HEK293T (cell line): ENCODE data around the gene EIF1.
"Not testable (repeated sequence)": the region's sequence is repeated elsewhere in the genome, so short reads cannot be mapped to it uniquely, and the experiment has no call there.

ENCODE experiments used
- CTCF ChIA-PET: fragments of 350-600 bp; formaldehyde crosslinking; extraction: SDS; loops from one replicate; lab custom pipeline; 2021; ENCODE audit warnings: antibody characterized with exemption, inconsistent platforms; lab: Yijun Ruan, JAX
- POLR2A ChIA-PET: fragments of 350-600 bp; formaldehyde crosslinking; extraction: SDS; loops from one replicate; lab custom pipeline; 2020; ENCODE audit warnings: antibody characterized with exemption, inconsistent platforms; lab: Yijun Ruan, JAX
- DNase-seq: peaks from one replicate; pipeline ENCODE4 v3.0.0; 2012; ENCODE audit warnings: mixed read lengths; ENCODE audit errors: extremely low spot score
- ARNT ChIP-seq: fragments of 450-650 bp; IDR thresholded peaks from 2 replicates; pipeline ENCODE4 v1.6.1; 2017; ENCODE audit warnings: mild to moderate bottlenecking
- BHLHE40 ChIP-seq: fragments of 450-650 bp; IDR thresholded peaks from 2 replicates; pipeline ENCODE4 v1.6.1; 2016; ENCODE audit warnings: mild to moderate bottlenecking, moderate library complexity, borderline replicate concordance
- CTBP1 ChIP-seq: fragments of 450-650 bp; IDR thresholded peaks from 2 replicates; pipeline ENCODE4 v1.6.1; 2016; ENCODE audit warnings: borderline replicate concordance
- ELF4 ChIP-seq: fragments of 450-650 bp; IDR thresholded peaks from 2 replicates; pipeline ENCODE4 v1.6.1; 2017; ENCODE audit warnings: antibody characterized with exemption
- FOXA1 ChIP-seq: fragments of 450-650 bp; IDR thresholded peaks from 2 replicates; pipeline ENCODE4 v1.6.1; 2016; ENCODE audit warnings: mild to moderate bottlenecking
- FOXK2 ChIP-seq: fragments of 450-650 bp; IDR thresholded peaks from 2 replicates; pipeline ENCODE4 v1.6.1; 2016; ENCODE audit warnings: mild to moderate bottlenecking
- FOXM1 ChIP-seq: fragments of 450-650 bp; IDR thresholded peaks from 2 replicates; pipeline ENCODE4 v1.6.1; 2017; ENCODE audit warnings: mild to moderate bottlenecking, borderline replicate concordance
- HDGF ChIP-seq: fragments of 450-650 bp; IDR thresholded peaks from 2 replicates; pipeline ENCODE4 v1.6.1; 2017; ENCODE audit warnings: antibody characterized with exemption, borderline replicate concordance
- L3MBTL2 ChIP-seq: fragments of 450-650 bp; conservative IDR thresholded peaks from 2 replicates; pipeline ENCODE4 v1.6.1; 2016; ENCODE audit warnings: mild to moderate bottlenecking
- LEF1 ChIP-seq: fragments of 450-650 bp; IDR thresholded peaks from 2 replicates; pipeline ENCODE4 v1.6.1; 2017; ENCODE audit warnings: mild to moderate bottlenecking, borderline replicate concordance
- NFRKB ChIP-seq: fragments of 450-650 bp; IDR thresholded peaks from 2 replicates; pipeline ENCODE4 v1.6.1; 2016; ENCODE audit warnings: mild to moderate bottlenecking, moderate library complexity
- PKNOX1 ChIP-seq: fragments of 450-650 bp; IDR thresholded peaks from 2 replicates; pipeline ENCODE4 v1.6.1; 2016
- SP1 ChIP-seq: fragments of 450-650 bp; IDR thresholded peaks from 2 replicates; pipeline ENCODE4 v1.6.1; 2017
- SUZ12 ChIP-seq: fragments of 450-650 bp; IDR thresholded peaks from 2 replicates; pipeline ENCODE4 v1.6.1; 2016; ENCODE audit warnings: mild to moderate bottlenecking
- TARDBP ChIP-seq: fragments of 450-650 bp; IDR thresholded peaks from 2 replicates; pipeline ENCODE4 v1.6.1; 2016
- ZNF384 ChIP-seq: fragments of 450-650 bp; IDR thresholded peaks from 2 replicates; pipeline ENCODE4 v1.6.1; 2016

Gene EIF1

GRCh38 chr17:41695134-41695661 lies 6.5 kb downstream of the EIF1 start:
- ChIA-PET CTCF (interaction anchor here (0.7 to 2.3 kb wide), 15 partner anchors 10 to 202 kb away, joined by 3 to 18 read pairs (median 6); partner anchors contain the start of genes GAST and JUP), POLR2A (interaction anchor here (0.9 to 1.8 kb wide), 3 partner anchors 39 to 230 kb away, joined by 3 to 5 read pairs (median 3); partner anchors contain the start of gene HAP1)
- DNase-seq, result no peak
- no peak for TF ChIP-seq NFRKB
- no peak for TF ChIP-seq LEF1
- TF ChIP-seq BHLHE40, result no peak
- TF ChIP-seq ARNT, result no peak
- no peak for TF ChIP-seq ZNF384

GRCh38 chr17:41695954-41696757 lies 7.5 kb downstream of the EIF1 start:
- ChIA-PET POLR2A (interaction anchor here (1.0 to 1.8 kb wide), 4 partner anchors 10 to 40 kb away, joined by 3 to 5 read pairs (median 3); partner anchors contain the start of gene HAP1), CTCF (interaction anchor here (0.5 to 2.3 kb wide), 28 partner anchors 8 to 250 kb away, joined by 3 to 18 read pairs (median 5); partner anchors contain the start of genes GAST, HAP1, JUP and ODAD4)
- peak; percentile 76 for DNase-seq
- TF ChIP-seq SP1 (no peak), ELF4 (peak; percentile 35; the same call in 1 of the 2 replicates), SUZ12 (no peak), NFRKB (no peak), BHLHE40 (no peak), LEF1 (no peak), L3MBTL2 (no peak), TARDBP (no peak), ZNF384 (0 out of 2 replicates have a peak, but pooled peaks have one; percentile 23), PKNOX1 (no peak), ARNT (no peak), FOXM1 (no peak), CTBP1 (no peak), FOXA1 (no peak), FOXK2 (no peak), HDGF (no peak)

- ChIA-PET POLR2A (interaction anchor here (13.6 kb wide), 1 partner anchor 6 kb away, joined by 199 read pairs; the partner anchor contains the start of gene EIF1), CTCF (interaction anchor here (2.2 kb wide), 1 partner anchor 10 kb away, joined by 18 read pairs; no protein-coding TSS in a partner anchor)
- peak; percentile 60 for DNase-seq
Measured at GRCh38 chr17:41697122-41697962, 8.7 kb downstream of the EIF1 start.

GRCh38 chr17:41700843-41701242 lies 12.2 kb downstream of the EIF1 start:
- POLR2A ChIA-PET, result interaction anchor here (13.6 kb wide), 1 partner anchor 10 kb away, joined by 199 read pairs; the partner anchor contains the start of gene EIF1
- CTCF ChIA-PET, result interaction anchor here (2.7 kb wide), 1 partner anchor 10 kb away, joined by 13 read pairs; no protein-coding TSS in a partner anchor

More at GRCh38 chr17:41697122-41697962, 8.7 kb downstream of the EIF1 start:
- TF ChIP-seq ELF4 (no peak), L3MBTL2 (no peak), HDGF (no peak; the same call in 1 of the 2 replicates), TARDBP (no peak), SP1 (no peak)

GRCh38 chr17:41702712-41703111 lies 14.0 kb downstream of the EIF1 start:
- ChIA-PET CTCF (interaction anchor here (0.7 to 2.7 kb wide), 3 partner anchors 12 to 123 kb away, joined by 3 to 13 read pairs (median 3); no protein-coding TSS in a partner anchor), POLR2A (interaction anchor here (0.9 to 13.6 kb wide), 2 partner anchors 12 to 31 kb away, joined by 4 to 199 read pairs; partner anchors contain the start of genes EIF1 and HAP1)
- DNase-seq, result no peak
- TF ChIP-seq FOXA1 (no peak), ELF4 (no peak)

More at GRCh38 chr17:41700843-41701242, 12.2 kb downstream of the EIF1 start:
- DNase-seq, result not testable (repeated sequence)

- DNase-seq, result no peak
- CTCF ChIA-PET, result interaction anchor here (2.5 kb wide), 1 partner anchor 10 kb away, joined by 14 read pairs; no protein-coding TSS in a partner anchor
Measured at GRCh38 chr17:41705271-41705991, 16.7 kb downstream of the EIF1 start.

More at GRCh38 chr17:41705271-41705991, 16.7 kb downstream of the EIF1 start:
- TF ChIP-seq L3MBTL2, result no peak
- TF ChIP-seq TARDBP, result no peak
- no peak for TF ChIP-seq LEF1
- POLR2A ChIA-PET, result interaction anchor here (1.1 to 13.6 kb wide), 4 partner anchors 9 to 25 kb away, joined by 3 to 199 read pairs (median 4); partner anchors contain the start of gene EIF1
